Esophagus muscularis mucosa (tissue), 4 donors: ENCODE measurements around the gene WBP2.

Experiments used
- EP300 ChIP-seq: sonication (generic); formaldehyde crosslinking; IDR thresholded peaks from one replicate; pipeline ENCODE4 v1.6.1; 2017; ENCODE audit warnings: antibody characterized with exemption
- POLR2AphosphoS5 ChIP-seq, 2 donors: sonication (generic); formaldehyde crosslinking; IDR thresholded peaks; one replicate each; pipeline ENCODE4 v1.6.1; 2017; ENCODE audit warnings: antibody characterized with exemption in 2 of 2
- TF ChIP-seq, protein P1 (sequence below), 3 experiments: fragments of 200-600 bp in 2 of 3; fragments of 450-650 bp in 1 of 3; sonication (generic) in 2 of 3; IDR thresholded peaks; one replicate each; pipeline ENCODE4 v1.5.1; 2017 to 2019; ENCODE audit warnings: antibody characterized with exemption in 3 of 3, mild to moderate bottlenecking in 2 of 3, moderate library complexity in 1 of 3

DNA sequence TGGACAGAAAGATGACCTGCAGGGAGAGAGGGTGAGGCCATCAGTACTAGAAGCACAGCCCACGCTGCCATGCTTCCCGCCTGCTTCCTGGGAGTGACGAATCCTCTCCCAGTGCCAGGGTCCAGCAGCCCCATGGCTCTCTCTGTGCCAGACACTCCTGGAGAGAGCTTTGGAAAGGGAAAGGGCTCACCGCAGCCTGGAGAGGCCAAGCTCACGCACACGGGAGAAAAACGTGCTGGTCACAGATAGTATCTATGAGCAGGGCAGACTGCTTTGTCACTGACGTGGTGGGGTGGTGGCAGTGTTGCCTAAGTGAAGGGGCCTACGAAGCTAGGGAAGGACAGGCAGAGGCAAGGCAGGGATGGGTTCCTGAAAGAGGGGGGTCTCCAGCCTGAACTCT, 5.4 kb downstream of the WBP2 start:
- TF ChIP-seq, protein P1, sequence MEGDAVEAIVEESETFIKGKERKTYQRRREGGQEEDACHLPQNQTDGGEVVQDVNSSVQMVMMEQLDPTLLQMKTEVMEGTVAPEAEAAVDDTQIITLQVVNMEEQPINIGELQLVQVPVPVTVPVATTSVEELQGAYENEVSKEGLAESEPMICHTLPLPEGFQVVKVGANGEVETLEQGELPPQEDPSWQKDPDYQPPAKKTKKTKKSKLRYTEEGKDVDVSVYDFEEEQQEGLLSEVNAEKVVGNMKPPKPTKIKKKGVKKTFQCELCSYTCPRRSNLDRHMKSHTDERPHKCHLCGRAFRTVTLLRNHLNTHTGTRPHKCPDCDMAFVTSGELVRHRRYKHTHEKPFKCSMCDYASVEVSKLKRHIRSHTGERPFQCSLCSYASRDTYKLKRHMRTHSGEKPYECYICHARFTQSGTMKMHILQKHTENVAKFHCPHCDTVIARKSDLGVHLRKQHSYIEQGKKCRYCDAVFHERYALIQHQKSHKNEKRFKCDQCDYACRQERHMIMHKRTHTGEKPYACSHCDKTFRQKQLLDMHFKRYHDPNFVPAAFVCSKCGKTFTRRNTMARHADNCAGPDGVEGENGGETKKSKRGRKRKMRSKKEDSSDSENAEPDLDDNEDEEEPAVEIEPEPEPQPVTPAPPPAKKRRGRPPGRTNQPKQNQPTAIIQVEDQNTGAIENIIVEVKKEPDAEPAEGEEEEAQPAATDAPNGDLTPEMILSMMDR (IDR thresholded peaks at IDR 0.05) = no peak
- TF ChIP-seq POLR2AphosphoS5 (IDR thresholded peaks at IDR 0.05) = no peak
- TF ChIP-seq EP300 = no peak
